HepG2 (cell line): ENCODE measurements around the gene TRIM25. TPM values are rescaled to one million over a fixed set of nuclear protein-coding genes. Genes with fewer than 3 reads are reported as not detected.

Experiments
- JUNB ChIP-seq: sonication (generic); formaldehyde crosslinking; IDR thresholded peaks from 2 replicates; pipeline ENCODE4 v1.8.0; 2022; ENCODE audit warnings: missing genetic modification reagents, mild to moderate bottlenecking, borderline replicate concordance
- KDM5A ChIP-seq: fragments of 200-600 bp; sonication (generic); IDR thresholded peaks from 2 replicates; pipeline ENCODE4 v1.7.0; 2018; ENCODE audit warnings: antibody characterized with exemption, mild to moderate bottlenecking, low read length, borderline replicate concordance
- MTA1 ChIP-seq: sonication (generic); formaldehyde crosslinking; IDR thresholded peaks from 2 replicates; pipeline ENCODE4 v1.4.0; 2020; ENCODE audit warnings: missing genetic modification reagents, mild to moderate bottlenecking, borderline replicate concordance
- SCMH1 ChIP-seq: sonication (generic); formaldehyde crosslinking; IDR thresholded peaks from 2 replicates; pipeline ENCODE4 v1.9.0; 2021; ENCODE audit warnings: missing genetic modification reagents, mild to moderate bottlenecking, borderline replicate concordance
- SNAPC2 ChIP-seq: sonication (generic); formaldehyde crosslinking; IDR thresholded peaks from 2 replicates; pipeline ENCODE4 v1.8.1; 2022; ENCODE audit warnings: mild to moderate bottlenecking, missing genetic modification reagents
- SRSF9 ChIP-seq: fragments of 200-400 bp; formaldehyde crosslinking; IDR thresholded peaks from 2 replicates; pipeline ENCODE4 v1.6.1; 2018; ENCODE audit warnings: borderline replicate concordance, mild to moderate bottlenecking, low read depth, low read length; ENCODE audit not compliant: insufficient read depth, poor library complexity, severe bottlenecking
- ZFP1 ChIP-seq: IDR thresholded peaks from 2 replicates; pipeline ENCODE4 v1.6.1; 2016
- ZKSCAN1 ChIP-seq: fragments of 150-350 bp; IDR thresholded peaks from 2 replicates; pipeline ENCODE4 v1.6.1; 2014; ENCODE audit warnings: low read length
- ZNF10 ChIP-seq: sonication (generic); formaldehyde crosslinking; IDR thresholded peaks from 2 replicates; pipeline ENCODE4 v1.4.0; 2020; ENCODE audit warnings: mild to moderate bottlenecking, low read depth, missing genetic modification reagents, borderline replicate concordance
- ZNF160 ChIP-seq: sonication (generic); formaldehyde crosslinking; IDR thresholded peaks from 2 replicates; pipeline ENCODE4 v1.8.0; 2022; ENCODE audit warnings: mild to moderate bottlenecking, inconsistent platforms, missing genetic modification reagents
- ZNF282 ChIP-seq: fragments of 450-650 bp; IDR thresholded peaks from 2 replicates; pipeline ENCODE4 v1.6.1; 2018; ENCODE audit not compliant: partially characterized antibody
- ZNF552 ChIP-seq: sonication (generic); formaldehyde crosslinking; IDR thresholded peaks from 2 replicates; pipeline ENCODE4 v1.9.0; 2022; ENCODE audit warnings: missing genetic modification reagents, mild to moderate bottlenecking, borderline replicate concordance
- polyA plus RNA-seq, 8 experiments: library from polyadenylated mRNA; depleted of rRNA in 3 of 8; stranded (reverse) in 7 of 8; unstranded in 1 of 8; fragments of >200 nt; fragmentation: Illumina TruSeq in 4 of 8; extraction: Trizol in 4 of 8; gene quantifications; 2 replicates each; pipeline versions ENCODE4 v1.2.1 to v1.2.3, GENCODE V29; 2011 to 2016; ENCODE audit warnings: low read depth in 4 of 8, missing spikeins in 1 of 8, mixed read lengths in 1 of 8; ENCODE audit not compliant: insufficient read depth in 1 of 8
- total RNA-seq, 5 experiments: library from RNA; depleted of rRNA; stranded (reverse); fragments of >200 nt; fragmentation: Illumina TruSeq; extraction: Trizol; gene quantifications; 2 replicates each; pipeline ENCODE4 v1.2.3, GENCODE V29; 2016; ENCODE audit warnings: low read depth in 1 of 5
- TF ChIP-seq, protein P1 (sequence below): sonication (generic); formaldehyde crosslinking; IDR thresholded peaks from 2 replicates; pipeline ENCODE4 v1.5.0; 2020; ENCODE audit warnings: mild to moderate bottlenecking, missing genetic modification reagents, moderate library complexity
- TF ChIP-seq, protein P2 (sequence below): sonication (generic); formaldehyde crosslinking; IDR thresholded peaks from 2 replicates; pipeline ENCODE4 v1.5.0; 2020; ENCODE audit warnings: missing genetic modification reagents
- TF ChIP-seq, protein P3 (sequence below): sonication (generic); formaldehyde crosslinking; IDR thresholded peaks from 2 replicates; pipeline ENCODE4 v1.4.0; 2020; ENCODE audit warnings: missing genetic modification reagents
- TF ChIP-seq, protein P4 (sequence below): sonication (generic); formaldehyde crosslinking; IDR thresholded peaks from 2 replicates; pipeline ENCODE4 v1.5.1; 2020; ENCODE audit warnings: mild to moderate bottlenecking, missing genetic modification reagents, borderline replicate concordance
- TF ChIP-seq, protein P5 (sequence below): sonication (generic); formaldehyde crosslinking; IDR thresholded peaks from 2 replicates; pipeline ENCODE4 v1.8.1; 2023; ENCODE audit warnings: missing genetic modification reagents, mild to moderate bottlenecking, borderline replicate concordance

The TRIM25 gene
- total and polyA plus RNA-seq, 2 of the 13 experiments (the other 11 are each of a cell fraction or from before 2014, with no cell fraction given), result 30.8 to 42.2 TPM

DNA sequence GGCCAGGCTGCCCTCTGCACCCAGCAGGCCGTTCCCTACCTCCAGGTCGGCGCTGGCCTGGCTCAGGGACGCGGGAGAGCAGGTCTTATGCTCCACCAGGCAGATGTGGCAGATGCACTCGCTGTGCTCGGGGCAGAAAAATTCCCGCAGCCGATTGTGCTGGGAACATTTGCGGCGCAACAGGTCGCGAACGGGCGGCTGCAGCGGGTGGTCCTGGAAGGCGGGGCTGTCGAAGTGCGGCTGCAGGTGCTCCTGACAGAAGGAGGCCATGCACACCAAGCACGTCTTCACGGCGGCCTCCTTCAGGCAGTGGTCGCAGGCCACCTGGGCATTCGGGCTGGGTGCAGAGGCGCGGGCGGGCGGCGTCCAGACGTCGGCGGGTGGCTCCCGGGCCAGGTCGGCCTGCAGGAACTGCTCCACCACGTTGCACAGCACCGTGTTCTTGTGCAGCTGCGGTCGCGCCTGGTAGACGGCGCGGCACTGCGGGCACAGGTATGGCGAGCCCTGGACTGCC lies 439 bp downstream of the TRIM25 start (continued):
- TF ChIP-seq, protein P1, sequence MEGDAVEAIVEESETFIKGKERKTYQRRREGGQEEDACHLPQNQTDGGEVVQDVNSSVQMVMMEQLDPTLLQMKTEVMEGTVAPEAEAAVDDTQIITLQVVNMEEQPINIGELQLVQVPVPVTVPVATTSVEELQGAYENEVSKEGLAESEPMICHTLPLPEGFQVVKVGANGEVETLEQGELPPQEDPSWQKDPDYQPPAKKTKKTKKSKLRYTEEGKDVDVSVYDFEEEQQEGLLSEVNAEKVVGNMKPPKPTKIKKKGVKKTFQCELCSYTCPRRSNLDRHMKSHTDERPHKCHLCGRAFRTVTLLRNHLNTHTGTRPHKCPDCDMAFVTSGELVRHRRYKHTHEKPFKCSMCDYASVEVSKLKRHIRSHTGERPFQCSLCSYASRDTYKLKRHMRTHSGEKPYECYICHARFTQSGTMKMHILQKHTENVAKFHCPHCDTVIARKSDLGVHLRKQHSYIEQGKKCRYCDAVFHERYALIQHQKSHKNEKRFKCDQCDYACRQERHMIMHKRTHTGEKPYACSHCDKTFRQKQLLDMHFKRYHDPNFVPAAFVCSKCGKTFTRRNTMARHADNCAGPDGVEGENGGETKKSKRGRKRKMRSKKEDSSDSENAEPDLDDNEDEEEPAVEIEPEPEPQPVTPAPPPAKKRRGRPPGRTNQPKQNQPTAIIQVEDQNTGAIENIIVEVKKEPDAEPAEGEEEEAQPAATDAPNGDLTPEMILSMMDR (CRISPR knock-in tag), result peak; percentile 35
- TF ChIP-seq ZNF552 (no peak), ZFP1 (CRISPR knock-in tag) (no peak), KDM5A (no peak), JUNB (CRISPR knock-in tag) (peak; percentile 62; the same call in 1 of the 2 replicates), SNAPC2 (CRISPR knock-in tag) (no peak), SCMH1 (no peak), ZKSCAN1 (no peak), MTA1 (CRISPR knock-in tag) (peak; percentile 54), ZNF282 (no peak), SRSF9 (no peak), ZNF10 (CRISPR knock-in tag) (no peak), ZNF160 (CRISPR knock-in tag) (no peak)
- TF ChIP-seq, protein P2, sequence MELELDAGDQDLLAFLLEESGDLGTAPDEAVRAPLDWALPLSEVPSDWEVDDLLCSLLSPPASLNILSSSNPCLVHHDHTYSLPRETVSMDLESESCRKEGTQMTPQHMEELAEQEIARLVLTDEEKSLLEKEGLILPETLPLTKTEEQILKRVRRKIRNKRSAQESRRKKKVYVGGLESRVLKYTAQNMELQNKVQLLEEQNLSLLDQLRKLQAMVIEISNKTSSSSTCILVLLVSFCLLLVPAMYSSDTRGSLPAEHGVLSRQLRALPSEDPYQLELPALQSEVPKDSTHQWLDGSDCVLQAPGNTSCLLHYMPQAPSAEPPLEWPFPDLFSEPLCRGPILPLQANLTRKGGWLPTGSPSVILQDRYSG, result no peak
- TF ChIP-seq, protein P3, sequence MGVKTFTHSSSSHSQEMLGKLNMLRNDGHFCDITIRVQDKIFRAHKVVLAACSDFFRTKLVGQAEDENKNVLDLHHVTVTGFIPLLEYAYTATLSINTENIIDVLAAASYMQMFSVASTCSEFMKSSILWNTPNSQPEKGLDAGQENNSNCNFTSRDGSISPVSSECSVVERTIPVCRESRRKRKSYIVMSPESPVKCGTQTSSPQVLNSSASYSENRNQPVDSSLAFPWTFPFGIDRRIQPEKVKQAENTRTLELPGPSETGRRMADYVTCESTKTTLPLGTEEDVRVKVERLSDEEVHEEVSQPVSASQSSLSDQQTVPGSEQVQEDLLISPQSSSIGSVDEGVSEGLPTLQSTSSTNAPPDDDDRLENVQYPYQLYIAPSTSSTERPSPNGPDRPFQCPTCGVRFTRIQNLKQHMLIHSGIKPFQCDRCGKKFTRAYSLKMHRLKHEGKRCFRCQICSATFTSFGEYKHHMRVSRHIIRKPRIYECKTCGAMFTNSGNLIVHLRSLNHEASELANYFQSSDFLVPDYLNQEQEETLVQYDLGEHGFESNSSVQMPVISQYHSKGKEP (CRISPR knock-in tag), result no peak
- TF ChIP-seq, protein P4, sequence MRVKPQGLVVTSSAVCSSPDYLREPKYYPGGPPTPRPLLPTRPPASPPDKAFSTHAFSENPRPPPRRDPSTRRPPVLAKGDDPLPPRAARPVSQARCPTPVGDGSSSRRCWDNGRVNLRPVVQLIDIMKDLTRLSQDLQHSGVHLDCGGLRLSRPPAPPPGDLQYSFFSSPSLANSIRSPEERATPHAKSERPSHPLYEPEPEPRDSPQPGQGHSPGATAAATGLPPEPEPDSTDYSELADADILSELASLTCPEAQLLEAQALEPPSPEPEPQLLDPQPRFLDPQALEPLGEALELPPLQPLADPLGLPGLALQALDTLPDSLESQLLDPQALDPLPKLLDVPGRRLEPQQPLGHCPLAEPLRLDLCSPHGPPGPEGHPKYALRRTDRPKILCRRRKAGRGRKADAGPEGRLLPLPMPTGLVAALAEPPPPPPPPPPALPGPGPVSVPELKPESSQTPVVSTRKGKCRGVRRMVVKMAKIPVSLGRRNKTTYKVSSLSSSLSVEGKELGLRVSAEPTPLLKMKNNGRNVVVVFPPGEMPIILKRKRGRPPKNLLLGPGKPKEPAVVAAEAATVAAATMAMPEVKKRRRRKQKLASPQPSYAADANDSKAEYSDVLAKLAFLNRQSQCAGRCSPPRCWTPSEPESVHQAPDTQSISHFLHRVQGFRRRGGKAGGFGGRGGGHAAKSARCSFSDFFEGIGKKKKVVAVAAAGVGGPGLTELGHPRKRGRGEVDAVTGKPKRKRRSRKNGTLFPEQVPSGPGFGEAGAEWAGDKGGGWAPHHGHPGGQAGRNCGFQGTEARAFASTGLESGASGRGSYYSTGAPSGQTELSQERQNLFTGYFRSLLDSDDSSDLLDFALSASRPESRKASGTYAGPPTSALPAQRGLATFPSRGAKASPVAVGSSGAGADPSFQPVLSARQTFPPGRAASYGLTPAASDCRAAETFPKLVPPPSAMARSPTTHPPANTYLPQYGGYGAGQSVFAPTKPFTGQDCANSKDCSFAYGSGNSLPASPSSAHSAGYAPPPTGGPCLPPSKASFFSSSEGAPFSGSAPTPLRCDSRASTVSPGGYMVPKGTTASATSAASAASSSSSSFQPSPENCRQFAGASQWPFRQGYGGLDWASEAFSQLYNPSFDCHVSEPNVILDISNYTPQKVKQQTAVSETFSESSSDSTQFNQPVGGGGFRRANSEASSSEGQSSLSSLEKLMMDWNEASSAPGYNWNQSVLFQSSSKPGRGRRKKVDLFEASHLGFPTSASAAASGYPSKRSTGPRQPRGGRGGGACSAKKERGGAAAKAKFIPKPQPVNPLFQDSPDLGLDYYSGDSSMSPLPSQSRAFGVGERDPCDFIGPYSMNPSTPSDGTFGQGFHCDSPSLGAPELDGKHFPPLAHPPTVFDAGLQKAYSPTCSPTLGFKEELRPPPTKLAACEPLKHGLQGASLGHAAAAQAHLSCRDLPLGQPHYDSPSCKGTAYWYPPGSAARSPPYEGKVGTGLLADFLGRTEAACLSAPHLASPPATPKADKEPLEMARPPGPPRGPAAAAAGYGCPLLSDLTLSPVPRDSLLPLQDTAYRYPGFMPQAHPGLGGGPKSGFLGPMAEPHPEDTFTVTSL (CRISPR knock-in tag), result 0 out of 2 replicates have a peak, but pooled peaks have one; percentile 28
- TF ChIP-seq, protein P5, sequence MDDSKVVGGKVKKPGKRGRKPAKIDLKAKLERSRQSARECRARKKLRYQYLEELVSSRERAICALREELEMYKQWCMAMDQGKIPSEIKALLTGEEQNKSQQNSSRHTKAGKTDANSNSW (CRISPR knock-in tag), result no peak
